K562 (cell line): ENCODE data around the gene MED20. TPM values are rescaled to one million over a fixed set of nuclear protein-coding genes. Genes with fewer than 3 reads are reported as not detected.

Experiments
- ADNP ChIP-seq: fragments of 200-800 bp; sonication (Bioruptor generic); IDR thresholded peaks from 2 replicates; pipeline ENCODE4 v1.6.1; 2016; ENCODE audit warnings: missing genetic modification characterization, missing compliant biosample characterization
- AFF1 ChIP-seq, 2 experiments: fragments of 450-650 bp; IDR thresholded peaks; 2 replicates each; pipeline ENCODE4 v1.6.1; 2018; ENCODE audit warnings: mild to moderate bottlenecking in 2 of 2, low read depth in 1 of 2; ENCODE audit not compliant: partially characterized antibody in 2 of 2
- CAMTA2 ChIP-seq: fragments of 250-450 bp; sonication (Bioruptor Pico); conservative IDR thresholded peaks from 2 replicates; pipeline ENCODE4 v1.5.1; 2022
- ESRRB ChIP-seq: fragments of 250-450 bp; sonication (Bioruptor Pico); IDR thresholded peaks from 2 replicates; pipeline ENCODE4 v1.5.0; 2020; ENCODE audit warnings: mild to moderate bottlenecking, moderate library complexity, borderline replicate concordance
- HINFP ChIP-seq: fragments of 450-650 bp; conservative IDR thresholded peaks from 2 replicates; pipeline ENCODE4 v1.6.1; 2016; ENCODE audit warnings: missing genetic modification characterization, low read depth, mild to moderate bottlenecking, control low read depth, missing compliant biosample characterization
- KLF10 ChIP-seq: fragments of 250-450 bp; sonication (Bioruptor Pico); IDR thresholded peaks from 2 replicates; pipeline ENCODE4 v1.6.1; 2021; ENCODE audit warnings: matching md5 sums
- NBN ChIP-seq: fragments of 450-650 bp; IDR thresholded peaks from 2 replicates; pipeline ENCODE4 v1.6.1; 2016; ENCODE audit warnings: low read depth, mild to moderate bottlenecking
- NKRF ChIP-seq: fragments of 450-650 bp; IDR thresholded peaks from 2 replicates; pipeline ENCODE4 v1.6.1; 2016; ENCODE audit warnings: borderline replicate concordance
- PHB2 ChIP-seq: fragments of 450-650 bp; IDR thresholded peaks from 2 replicates; pipeline ENCODE4 v1.6.1; 2017; ENCODE audit warnings: low read depth
- SNIP1 ChIP-seq: fragments of 450-650 bp; IDR thresholded peaks from 2 replicates; pipeline ENCODE4 v1.7.1; 2017; ENCODE audit warnings: low read depth, mild to moderate bottlenecking
- ZNF143 ChIP-seq: sonication (generic); formaldehyde crosslinking; IDR thresholded peaks from 2 replicates; pipeline ENCODE4 v1.9.0; 2022; ENCODE audit warnings: mild to moderate bottlenecking, missing genetic modification reagents
- ZNF280A ChIP-seq: fragments of 450-650 bp; IDR thresholded peaks from 2 replicates; pipeline ENCODE4 v1.6.1; 2018; ENCODE audit warnings: mild to moderate bottlenecking, low read depth; ENCODE audit not compliant: partially characterized antibody
- ZNF398 ChIP-seq: fragments of 250-450 bp; sonication (Bioruptor Pico); IDR thresholded peaks from 2 replicates; pipeline ENCODE4 v1.8.0; 2021; ENCODE audit warnings: moderate library complexity, mild to moderate bottlenecking, inconsistent platforms
- ZNF551 ChIP-seq: fragments of 250-450 bp; sonication (Bioruptor Pico); IDR thresholded peaks from 2 replicates; pipeline ENCODE4 v1.5.0; 2021; ENCODE audit warnings: mild to moderate bottlenecking, moderate library complexity
- ZNF830 ChIP-seq: fragments of 250-450 bp; sonication (Bioruptor Pico); IDR thresholded peaks from 2 replicates; pipeline ENCODE4 v1.5.0; 2021; ENCODE audit warnings: mild to moderate bottlenecking
- polyA plus RNA-seq, 8 experiments: library from polyadenylated mRNA; depleted of rRNA in 4 of 8; stranded (reverse) in 5 of 8; unstranded in 3 of 8; fragments of >200 nt; fragmentation: Nextera tagmentation in 2 of 8; fragmentation: Illumina TruSeq in 1 of 8; extraction: Ambion mirVana in 2 of 8; extraction: Trizol in 1 of 8; gene quantifications; 2 replicates each; pipeline versions ENCODE4 v1.2.1 to v1.2.3, GENCODE V29; 2011 to 2014; ENCODE audit warnings: inconsistent platforms in 1 of 8, missing spikeins in 1 of 8
- total RNA-seq, 7 experiments: library from RNA; depleted of rRNA in 6 of 7; stranded (reverse); fragments of >200 nt in 6 of 7; fragmentation: Illumina TruSeq in 2 of 7; extraction: Trizol in 2 of 7; gene quantifications; 2 replicates each; pipeline versions ENCODE4 v1.2.1 to v1.2.3, GENCODE V29; 2011 to 2021; ENCODE audit warnings: low replicate concordance in 1 of 7

MED20 gene
- total and polyA plus RNA-seq, 9 of the 15 experiments (the other 6 are each of a cell fraction or from before 2014, with no cell fraction given) = 27.3 to 80.9 (median 46.0) TPM

GRCh38 chr6:41939848-41940758 is 19.2 kb upstream of the MED20 start (continued):
- TF ChIP-seq AFF1 (IDR thresholded peaks at IDR 0.05; ENCODE audit: low read depth in 1 of 2, partially characterized antibody in 2 of 2) (no peak), ZNF551 (CRISPR knock-in tag) (no peak), KLF10 (CRISPR knock-in tag) (no peak), SNIP1 (no peak; the same call in 1 of the 2 replicates), NKRF (peak; percentile 63), NBN (0 out of 2 replicates have a peak, but pooled peaks have one; percentile 5), ESRRB (CRISPR knock-in tag) (no peak), HINFP (no peak), ZNF830 (CRISPR knock-in tag) (no peak), PHB2 (0 out of 2 replicates have a peak, but pooled peaks have one; percentile 17), ZNF143 (CRISPR knock-in tag) (peak; percentile 28; the same call in 1 of the 2 replicates), CAMTA2 (CRISPR knock-in tag) (no peak), ADNP (no peak), ZNF398 (no peak), ZNF280A (no peak)
